ENCODE measurements around the gene TMEM167A. TPM values are rescaled to one million over a fixed set of nuclear protein-coding genes. Genes with fewer than 3 reads are reported as not detected.

Gene TMEM167A
- total RNA-seq, 2 donors from 2014 or later: 89.4 to 114 TPM

GRCh38 chr5:83118471-83118870, 41.3 kb upstream of the TMEM167A start:
- Histone ChIP-seq H3K9ac (ENCODE audit: low read depth in 2 of 2, low read length in 2 of 2) (no peak overlapping the region), H3K9me3 (no peaks in the 10 kb centered on the region), H3K27ac (no peak overlapping the region), H3K27me3 (no peaks in the 10 kb centered on the region), H3K4me3 (no peak overlapping the region), H3K36me3 (no peaks in the 10 kb centered on the region), H3K4me1 (no peaks in the 10 kb centered on the region)
- DNase-seq: no peak
- no peak for TF ChIP-seq CTCF (IDR thresholded peaks at IDR 0.05)
- intact Hi-C loops (cut with DNase I): no loop called here

- no peak for DNase-seq
- H3K27me3 ChIP-seq: no peaks in the 10 kb centered on the region
- H3K9ac ChIP-seq (ENCODE audit: low read depth in 2 of 2, low read length in 2 of 2): no peak overlapping the region
- no peaks in the 10 kb centered on the region for H3K9me3 ChIP-seq
- H3K4me1 ChIP-seq: no peaks in the 10 kb centered on the region
- no peak overlapping the region for H3K4me3 ChIP-seq
- TF ChIP-seq CTCF (IDR thresholded peaks at IDR 0.05): no peak
- H3K36me3 ChIP-seq: no peaks in the 10 kb centered on the region
- intact Hi-C loops (cut with DNase I): no loop called here
- no peak overlapping the region for H3K27ac ChIP-seq
Observed at GRCh38 chr5:83115816-83116215, 38.6 kb upstream of the TMEM167A start.

GRCh38 chr5:83109380-83109779, 32.2 kb upstream of the TMEM167A start:
- Histone ChIP-seq H3K9me3 (no peaks in the 10 kb centered on the region), H3K27me3 (no peaks in the 10 kb centered on the region), H3K9ac (ENCODE audit: low read depth in 2 of 2, low read length in 2 of 2) (no peak overlapping the region), H3K27ac (no peak overlapping the region), H3K4me3 (no peak overlapping the region), H3K4me1 (no peaks in the 10 kb centered on the region), H3K36me3 (no peaks in the 10 kb centered on the region)
- intact Hi-C loops (cut with DNase I): no loop called here
- DNase-seq: no peak
- TF ChIP-seq CTCF (IDR thresholded peaks at IDR 0.05): no peak

- intact Hi-C loops (cut with DNase I): no loop called here
- TF ChIP-seq CTCF (IDR thresholded peaks at IDR 0.05): no peak
- Histone ChIP-seq H3K4me1 (no peaks in the 10 kb centered on the region), H3K27ac (no peak overlapping the region), H3K4me3 (no peak overlapping the region), H3K9me3 (no peaks in the 10 kb centered on the region), H3K27me3 (no peaks in the 10 kb centered on the region), H3K9ac (ENCODE audit: low read depth in 2 of 2, low read length in 2 of 2) (no peak overlapping the region), H3K36me3 (no peaks in the 10 kb centered on the region)
- DNase-seq: no peak
Observed at GRCh38 chr5:83107692-83108420, 30.7 kb upstream of the TMEM167A start.

- H3K27ac ChIP-seq: no peak overlapping the region
- H3K36me3 ChIP-seq: no peaks in the 10 kb centered on the region
- H3K4me1 ChIP-seq: no peaks in the 10 kb centered on the region
- no peak for DNase-seq
- TF ChIP-seq CTCF (IDR thresholded peaks at IDR 0.05): no peak
- H3K9me3 ChIP-seq: no peaks in the 10 kb centered on the region
- no peak overlapping the region for H3K9ac ChIP-seq (ENCODE audit: low read depth in 2 of 2, low read length in 2 of 2)
- intact Hi-C loops (cut with DNase I): no loop called here
- no peak overlapping the region for H3K4me3 ChIP-seq
- H3K27me3 ChIP-seq: no peaks in the 10 kb centered on the region
Observed at GRCh38 chr5:83104021-83104420, 26.8 kb upstream of the TMEM167A start.
